Fibroblast of lung (primary cell): ENCODE results near the gene BAD. TPM values are rescaled to one million over a fixed set of nuclear protein-coding genes. Genes with fewer than 3 reads are reported as not detected.

ENCODE experiments used
- DNase-seq, 2 donors: peaks; one replicate each; pipeline versions ENCODE4 v3.0.0 to v3.0.0-alpha.2; 2010; ENCODE audit warnings: low read depth in 2 of 2
- H2AFZ ChIP-seq: 2 replicates; pipeline ENCODE4 v1.5.1; 2012; ENCODE audit warnings: low read length, control low read depth, inconsistent platforms
- H3K27ac ChIP-seq: 2 replicates; pipeline ENCODE4 v1.5.1; 2011; ENCODE audit warnings: low read length, control low read depth; ENCODE audit not compliant: insufficient read depth
- H3K27me3 ChIP-seq: 2 replicates; pipeline ENCODE4 v1.5.1; 2011; ENCODE audit warnings: mild to moderate bottlenecking, low read length; ENCODE audit not compliant: control insufficient read depth, insufficient read depth
- H3K36me3 ChIP-seq: 2 replicates; pipeline ENCODE4 v1.5.1; 2011; ENCODE audit warnings: low read length; ENCODE audit not compliant: control insufficient read depth, insufficient read depth
- H3K4me1 ChIP-seq: 2 replicates; pipeline ENCODE4 v1.5.1; 2011; ENCODE audit warnings: low read length; ENCODE audit not compliant: control insufficient read depth, insufficient read depth; ENCODE audit errors: extremely low read depth
- H3K4me2 ChIP-seq: 2 replicates; pipeline ENCODE4 v1.5.1; 2011; ENCODE audit warnings: low read length, control low read depth; ENCODE audit not compliant: insufficient read depth; ENCODE audit errors: extremely low read depth
- H3K4me3 ChIP-seq, 4 experiments: fragments of 200-600 bp in 1 of 4; sonication (generic) in 1 of 4; replicated peaks in 1 of 4; 2 replicates each; pipeline ENCODE4 v1.5.1; 2011 to 2016; ENCODE audit warnings: low read length in 4 of 4, low read depth in 3 of 4, mild to moderate bottlenecking in 3 of 4, control low read depth in 2 of 4, inconsistent platforms in 1 of 4, mixed read lengths in 1 of 4; ENCODE audit not compliant: insufficient read depth in 1 of 4; ENCODE audit errors: control extremely low read depth in 1 of 4
- H3K79me2 ChIP-seq: 2 replicates; pipeline ENCODE4 v1.5.1; 2012; ENCODE audit warnings: mild to moderate bottlenecking, low read length, inconsistent platforms; ENCODE audit not compliant: control insufficient read depth, insufficient read depth
- H3K9ac ChIP-seq: 2 replicates; pipeline ENCODE4 v1.5.1; 2011; ENCODE audit warnings: mild to moderate bottlenecking, low read length, control low read depth; ENCODE audit not compliant: insufficient read depth
- H3K9me3 ChIP-seq: 2 replicates; pipeline ENCODE4 v1.5.1; 2012; ENCODE audit warnings: low read depth, low read length; ENCODE audit not compliant: control insufficient read depth, insufficient read depth
- H4K20me1 ChIP-seq: 2 replicates; pipeline ENCODE4 v1.5.1; 2011; ENCODE audit warnings: low read length; ENCODE audit not compliant: control insufficient read depth, insufficient read depth; ENCODE audit errors: extremely low read depth
- CTCF ChIP-seq, 2 donors: IDR thresholded peaks in 1 of 2; conservative IDR thresholded peaks in 1 of 2; 1 replicate in 1 of 2; 2 replicates in 1 of 2; pipeline ENCODE4 v1.5.1; 2011 to 2012; ENCODE audit warnings: low read length in 2 of 2, control low read depth in 1 of 2, inconsistent platforms in 1 of 2, low read depth in 1 of 2, mild to moderate bottlenecking in 1 of 2
- EZH2 ChIP-seq: IDR thresholded peaks from 2 replicates; pipeline ENCODE4 v1.5.1; 2012; ENCODE audit warnings: low read length, control low read depth, mild to moderate bottlenecking; ENCODE audit errors: missing control alignments
- polyA plus RNA-seq, 2 donors: library from polyadenylated mRNA; depleted of rRNA in 1 of 2; stranded (reverse) in 1 of 2; unstranded in 1 of 2; fragments of >200 nt; gene quantifications; 2 replicates each; pipeline ENCODE4 v1.2.1, GENCODE V29; 2011 to 2012; ENCODE audit warnings: missing spikeins in 1 of 2
- total RNA-seq: library from RNA; depleted of rRNA; stranded (reverse); fragments of >200 nt; gene quantifications from 2 replicates; pipeline ENCODE4 v1.2.1, GENCODE V29; 2014

BAD gene
- total and polyA plus RNA-seq, 2 donors (not counting 1 experiment from before 2014, with no cell fraction given), result 31.6 to 79.9 TPM

GRCh38 chr11:64276653-64277431 is 7.6 kb downstream of the BAD start:
- Histone ChIP-seq H3K9me3 (no peaks in the 10 kb centered on the region), H3K4me3 (no peak overlapping the region), H2AFZ (no peak overlapping the region), H3K9ac (no peak overlapping the region), H3K4me2 (no peak overlapping the region), H3K36me3 (peaks cover 4% of the 10 kb centered on the region), H3K79me2 (peaks cover 2% of the 10 kb centered on the region), H3K27me3 (no peaks in the 10 kb centered on the region), H3K4me1 (peaks cover 2% of the 10 kb centered on the region), H4K20me1 (no peaks in the 10 kb centered on the region), H3K27ac (no peak overlapping the region)
- DNase-seq, result peak in 1 of 2 donors; percentile 55
- TF ChIP-seq CTCF (conservative IDR thresholded peaks at IDR 0.05 in 1 of 2, IDR thresholded peaks at IDR 0.05 in 1 of 2; ENCODE audit: low read depth in 1 of 2, low read length in 2 of 2) (no peak), EZH2 (no peak)

GRCh38 chr11:64275841-64276240 is 8.6 kb downstream of the BAD start:
- Histone ChIP-seq H3K4me1 (peaks cover 5% of the 10 kb centered on the region), H3K9ac (no peak overlapping the region), H3K4me3 (no peak overlapping the region), H3K27ac (no peak overlapping the region), H3K36me3 (peaks cover 4% of the 10 kb centered on the region), H3K27me3 (no peaks in the 10 kb centered on the region), H2AFZ (no peak overlapping the region), H3K79me2 (peaks cover 2% of the 10 kb centered on the region), H3K9me3 (no peaks in the 10 kb centered on the region), H4K20me1 (no peaks in the 10 kb centered on the region), H3K4me2 (no peak overlapping the region)
- DNase-seq, result no peak
- no peak for TF ChIP-seq CTCF (conservative IDR thresholded peaks at IDR 0.05 in 1 of 2, IDR thresholded peaks at IDR 0.05 in 1 of 2; ENCODE audit: low read depth in 1 of 2, low read length in 2 of 2)
- no peak for TF ChIP-seq EZH2

GRCh38 chr11:64275031-64275800 is 9.2 kb downstream of the BAD start:
- Histone ChIP-seq H3K79me2 (peaks cover 2% of the 10 kb centered on the region), H4K20me1 (no peaks in the 10 kb centered on the region), H3K27ac (no peak overlapping the region), H3K27me3 (no peaks in the 10 kb centered on the region), H2AFZ (no peak overlapping the region), H3K4me3 (no peak overlapping the region), H3K9me3 (no peaks in the 10 kb centered on the region), H3K4me1 (peaks cover 8% of the 10 kb centered on the region), H3K36me3 (peaks cover 4% of the 10 kb centered on the region), H3K9ac (no peak overlapping the region), H3K4me2 (no peak overlapping the region)
- TF ChIP-seq EZH2 (no peak), CTCF (conservative IDR thresholded peaks at IDR 0.05 in 1 of 2, IDR thresholded peaks at IDR 0.05 in 1 of 2; ENCODE audit: low read depth in 1 of 2, low read length in 2 of 2) (no peak)
- DNase-seq, result no peak
